PC-3 (cell line): ENCODE data around the gene MYH7B.

Experiments used
- EZH2 ChIP-seq: fragments of 300-600 bp; sonication (generic); IDR thresholded peaks from one replicate; pipeline ENCODE4 v1.6.1; 2017; ENCODE audit warnings: antibody characterized with exemption, mild to moderate bottlenecking, low read length; ENCODE audit not compliant: unreplicated experiment
- EZH2phosphoT487 ChIP-seq: fragments of 300-600 bp; sonication (generic); IDR thresholded peaks from 2 replicates; pipeline ENCODE4 v1.6.1; 2018; ENCODE audit warnings: mild to moderate bottlenecking, antibody characterized with exemption, low read length, borderline replicate concordance
- TF ChIP-seq, protein P1 (sequence below): fragments of 300-600 bp; sonication (generic); conservative IDR thresholded peaks from 2 replicates; pipeline ENCODE4 v1.5.1; 2017; ENCODE audit warnings: antibody characterized with exemption, low read depth, mild to moderate bottlenecking, low read length

DNA sequence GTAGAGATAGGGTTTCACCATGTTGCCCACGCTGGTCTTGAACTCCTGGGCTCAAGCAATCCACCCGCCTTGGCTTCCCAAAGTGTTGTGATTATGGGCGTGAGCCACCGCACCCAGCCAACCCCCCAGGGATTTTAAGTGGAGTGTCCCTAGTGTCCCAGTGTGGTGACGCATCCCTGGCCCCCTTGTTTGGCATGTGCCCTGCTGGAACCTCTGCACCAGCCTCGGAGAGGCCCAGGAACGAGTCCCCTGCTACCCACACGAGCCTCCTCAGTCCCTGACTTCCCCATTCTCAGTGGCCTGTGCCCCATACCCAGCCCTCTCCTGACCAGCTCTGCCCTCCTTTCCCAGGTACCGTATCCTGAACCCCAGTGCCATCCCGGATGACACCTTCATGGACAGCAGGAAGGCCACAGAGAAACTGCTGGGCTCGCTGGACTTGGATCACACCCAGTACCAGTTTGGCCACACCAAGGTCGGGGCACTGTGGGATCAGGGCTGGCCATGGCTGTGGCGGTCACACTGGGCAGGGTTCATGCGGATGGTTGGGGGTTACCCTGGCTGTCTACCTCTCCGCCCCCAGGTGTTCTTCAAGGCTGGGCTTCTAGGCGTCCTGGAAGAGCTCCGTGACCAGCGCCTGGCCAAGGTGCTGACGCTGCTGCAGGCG, 37.2 kb downstream of the MYH7B start:
- TF ChIP-seq, protein P1, sequence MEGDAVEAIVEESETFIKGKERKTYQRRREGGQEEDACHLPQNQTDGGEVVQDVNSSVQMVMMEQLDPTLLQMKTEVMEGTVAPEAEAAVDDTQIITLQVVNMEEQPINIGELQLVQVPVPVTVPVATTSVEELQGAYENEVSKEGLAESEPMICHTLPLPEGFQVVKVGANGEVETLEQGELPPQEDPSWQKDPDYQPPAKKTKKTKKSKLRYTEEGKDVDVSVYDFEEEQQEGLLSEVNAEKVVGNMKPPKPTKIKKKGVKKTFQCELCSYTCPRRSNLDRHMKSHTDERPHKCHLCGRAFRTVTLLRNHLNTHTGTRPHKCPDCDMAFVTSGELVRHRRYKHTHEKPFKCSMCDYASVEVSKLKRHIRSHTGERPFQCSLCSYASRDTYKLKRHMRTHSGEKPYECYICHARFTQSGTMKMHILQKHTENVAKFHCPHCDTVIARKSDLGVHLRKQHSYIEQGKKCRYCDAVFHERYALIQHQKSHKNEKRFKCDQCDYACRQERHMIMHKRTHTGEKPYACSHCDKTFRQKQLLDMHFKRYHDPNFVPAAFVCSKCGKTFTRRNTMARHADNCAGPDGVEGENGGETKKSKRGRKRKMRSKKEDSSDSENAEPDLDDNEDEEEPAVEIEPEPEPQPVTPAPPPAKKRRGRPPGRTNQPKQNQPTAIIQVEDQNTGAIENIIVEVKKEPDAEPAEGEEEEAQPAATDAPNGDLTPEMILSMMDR: no peak
- TF ChIP-seq EZH2 (no peak), EZH2phosphoT487 (no peak)
